ENCODE results near the gene GPX2.
A peak's percentile ranks its signal among the peaks of the same experiment; 100 is the strongest.
"Not testable (repeated sequence)": the region's sequence is repeated elsewhere in the genome, so short reads cannot be mapped to it uniquely, and the experiment has no call there.

Gene GPX2

DNA sequence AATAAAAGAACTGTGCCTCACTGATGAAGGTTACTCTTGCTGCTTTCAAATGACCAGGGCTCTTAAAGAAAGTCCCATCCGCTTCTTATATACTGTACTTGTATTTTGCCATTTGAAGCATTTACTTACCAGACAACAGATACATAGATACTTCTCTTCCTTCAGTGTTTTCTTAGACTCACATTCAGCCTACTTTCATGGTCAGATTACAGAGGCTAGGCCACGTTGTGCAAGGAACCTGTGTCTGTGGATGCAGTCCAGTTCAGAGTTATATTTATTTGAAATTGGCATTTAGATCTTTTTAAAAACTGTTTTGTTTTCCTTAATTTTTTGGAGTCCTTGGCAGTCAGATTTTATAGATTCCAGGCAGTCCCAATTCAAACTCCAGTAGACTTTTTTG lies 22.1 kb downstream of the GPX2 start:
- no peak for DNase-seq (ENCODE audit: insufficient read length)
- TF ChIP-seq POLR2AphosphoS5 (IDR thresholded peaks at IDR 0.05; ENCODE audit: low read depth, low read length) (no peak), TAF1 (IDR thresholded peaks at IDR 0.05; ENCODE audit: borderline replicate concordance, low read depth, low read length) (no peak), POLR2A (IDR thresholded peaks at IDR 0.05; ENCODE audit: low read depth, low read length) (no peak)
- no peak for FAIRE-seq

DNA sequence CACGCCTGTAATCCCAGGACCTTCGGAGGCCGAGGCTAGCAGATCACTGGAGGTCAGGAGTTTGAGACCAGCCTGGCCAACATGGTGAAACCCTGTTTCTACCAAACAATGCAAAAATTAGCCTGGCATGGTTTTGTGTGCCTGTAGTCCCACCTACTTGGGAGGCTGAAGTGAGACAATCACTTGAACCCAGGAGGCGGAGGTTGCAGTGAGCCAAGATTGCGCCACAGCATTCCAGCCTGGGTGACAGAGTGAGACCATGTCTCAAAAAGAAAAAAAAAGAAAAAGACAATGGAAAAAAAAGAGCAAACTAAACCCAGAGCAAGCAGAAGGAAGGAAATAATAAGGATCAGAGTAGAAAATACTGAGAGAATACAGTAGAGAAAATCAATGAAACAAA lies 22.9 kb downstream of the GPX2 start:
- FAIRE-seq (no peak), DNase-seq (ENCODE audit: insufficient read length) (no peak)
- TF ChIP-seq POLR2A (IDR thresholded peaks at IDR 0.05; ENCODE audit: low read depth, low read length) (no peak), POLR2AphosphoS5 (IDR thresholded peaks at IDR 0.05; ENCODE audit: low read depth, low read length) (no peak), TAF1 (IDR thresholded peaks at IDR 0.05; ENCODE audit: borderline replicate concordance, low read depth, low read length) (no peak)

DNA sequence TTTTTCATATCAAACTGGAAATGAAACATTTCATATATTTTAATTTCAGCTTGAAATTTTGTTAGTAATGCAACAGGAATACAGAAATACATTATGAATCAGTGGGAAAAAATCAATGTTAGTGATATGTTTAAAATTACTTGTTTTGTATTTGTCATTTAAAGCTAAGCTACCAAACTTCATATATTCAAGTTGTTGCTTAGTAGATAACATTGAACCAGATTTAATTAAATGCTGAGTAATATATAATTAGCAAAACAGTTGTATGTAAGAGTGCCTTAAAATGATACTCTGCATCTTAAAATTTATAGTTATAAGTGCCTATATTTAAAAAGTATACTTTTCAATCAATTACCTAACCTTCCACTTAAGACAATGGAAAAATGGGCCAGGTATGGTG lies 23.3 kb downstream of the GPX2 start:
- no peak for FAIRE-seq
- TF ChIP-seq POLR2A (IDR thresholded peaks at IDR 0.05; ENCODE audit: low read depth, low read length) (no peak), POLR2AphosphoS5 (IDR thresholded peaks at IDR 0.05; ENCODE audit: low read depth, low read length) (no peak), TAF1 (IDR thresholded peaks at IDR 0.05; ENCODE audit: borderline replicate concordance, low read depth, low read length) (no peak)
- no peak for DNase-seq (ENCODE audit: insufficient read length)

DNA sequence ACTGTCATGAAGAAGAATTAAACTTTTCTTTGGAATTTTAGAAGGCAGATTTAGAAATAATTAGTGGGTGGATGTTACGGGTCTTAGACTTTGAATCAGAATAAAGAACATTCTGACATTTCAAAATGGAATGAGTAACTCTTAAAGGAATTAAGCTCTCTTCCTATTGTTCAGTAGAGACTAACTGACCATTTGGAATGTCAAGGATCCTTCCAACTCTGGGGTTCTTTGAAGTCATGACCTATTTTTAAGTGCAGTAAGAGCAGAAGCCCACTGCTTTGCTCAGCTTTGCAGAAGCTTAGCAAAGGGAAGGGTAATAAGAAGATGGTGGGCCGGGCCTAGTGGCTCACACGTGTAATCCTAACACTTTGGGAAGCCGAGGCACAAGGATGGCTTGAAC lies 24.3 kb downstream of the GPX2 start:
- FAIRE-seq (no peak), DNase-seq (ENCODE audit: insufficient read length) (no peak)
- TF ChIP-seq TAF1 (IDR thresholded peaks at IDR 0.05; ENCODE audit: borderline replicate concordance, low read depth, low read length), result no peak
- TF ChIP-seq POLR2A (IDR thresholded peaks at IDR 0.05; ENCODE audit: low read depth, low read length), result no peak
- TF ChIP-seq POLR2AphosphoS5 (IDR thresholded peaks at IDR 0.05; ENCODE audit: low read depth, low read length), result no peak

DNA sequence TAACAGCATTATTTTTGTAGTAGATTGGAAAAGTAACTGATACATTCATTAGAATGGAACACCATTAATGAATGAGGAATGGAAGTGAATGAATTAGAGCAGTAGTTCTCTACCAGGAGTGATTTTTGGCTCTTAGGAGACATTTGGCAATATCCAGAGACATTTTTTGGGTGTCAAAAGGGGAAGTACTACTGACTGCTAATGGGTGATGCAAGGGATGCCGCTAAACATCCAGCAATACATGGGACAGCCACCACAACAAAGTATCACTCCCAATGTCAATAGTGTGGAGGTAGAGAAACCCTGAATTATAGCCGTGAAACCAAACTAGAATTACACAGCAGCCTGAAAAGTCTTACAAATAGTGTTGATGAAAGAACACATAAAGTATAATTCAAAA lies 26.7 kb downstream of the GPX2 start:
- DNase-seq (ENCODE audit: insufficient read length) (no peak), FAIRE-seq (no peak)
- TF ChIP-seq POLR2A (IDR thresholded peaks at IDR 0.05; ENCODE audit: low read depth, low read length) (no peak), TAF1 (IDR thresholded peaks at IDR 0.05; ENCODE audit: borderline replicate concordance, low read depth, low read length) (no peak), POLR2AphosphoS5 (IDR thresholded peaks at IDR 0.05; ENCODE audit: low read depth, low read length) (no peak)

DNA sequence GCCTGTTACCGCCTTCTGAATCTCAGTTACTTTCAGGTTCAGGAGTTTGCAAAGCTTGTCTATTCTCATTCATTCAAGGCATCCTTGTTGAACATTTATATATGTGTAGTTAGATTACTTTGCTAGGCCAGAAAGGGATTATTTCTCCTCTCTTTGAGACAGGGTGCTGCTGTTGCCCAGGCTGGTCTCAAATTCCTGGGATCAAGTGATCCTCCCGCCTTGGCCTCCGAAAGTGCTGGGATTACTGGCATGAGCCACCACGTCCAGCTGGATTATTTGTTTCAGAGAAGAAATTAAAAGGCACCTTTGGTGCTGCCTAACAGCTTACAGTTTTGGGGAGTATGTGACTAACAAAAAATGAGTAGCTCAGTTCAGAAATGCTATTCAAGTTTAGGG lies 27.5 kb downstream of the GPX2 start:
- DNase-seq (ENCODE audit: insufficient read length) (no peak), FAIRE-seq (peak; percentile 54)
- TF ChIP-seq TAF1 (IDR thresholded peaks at IDR 0.05; ENCODE audit: borderline replicate concordance, low read depth, low read length), result no peak
- no peak for TF ChIP-seq POLR2A (IDR thresholded peaks at IDR 0.05; ENCODE audit: low read depth, low read length)
- TF ChIP-seq POLR2AphosphoS5 (IDR thresholded peaks at IDR 0.05; ENCODE audit: low read depth, low read length), result no peak

DNA sequence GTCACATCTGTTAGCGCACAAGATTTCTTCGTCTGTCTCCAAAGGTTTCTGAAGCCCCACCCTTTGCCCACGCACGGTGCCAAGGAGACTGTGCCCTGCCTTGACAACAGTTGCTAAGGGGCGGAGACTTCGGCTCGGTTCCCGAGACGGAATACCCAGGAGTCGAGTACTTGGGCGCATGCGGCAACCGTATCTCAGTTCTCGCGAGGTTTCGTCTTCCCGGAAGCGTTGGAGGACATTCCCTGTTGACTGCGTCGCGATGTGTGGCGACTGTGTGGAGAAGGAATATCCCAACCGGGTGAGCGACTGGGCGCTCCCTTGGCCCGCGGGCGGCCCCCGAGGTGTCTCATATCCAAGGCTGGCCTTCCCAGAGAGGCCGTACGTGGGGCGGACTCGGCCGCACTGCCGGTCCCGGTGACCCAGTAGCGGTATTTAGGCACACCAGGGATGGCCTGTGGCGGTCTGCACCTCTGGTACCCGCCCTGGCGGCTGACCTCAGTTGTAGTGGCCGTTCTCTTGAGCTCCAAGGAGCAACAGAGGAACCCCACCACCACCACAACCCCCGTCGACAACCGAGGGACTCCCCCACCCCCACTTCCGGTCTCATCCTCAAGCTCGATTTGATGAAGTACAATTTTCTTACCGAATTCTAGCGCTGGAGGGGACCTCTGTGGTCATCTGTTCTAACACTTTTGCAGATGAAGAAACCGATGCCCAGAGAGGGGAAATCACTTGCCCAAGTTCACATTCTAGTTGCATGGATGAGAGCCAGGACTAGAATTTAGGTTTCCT lies 28.1 kb downstream of the GPX2 start, which contains the start of gene CHURC1:
CHURC1 (plus strand) TSS at position 219 of the 792 bp plus-strand sequence; CDS start at position 260, 41 bp downstream.
- TF ChIP-seq POLR2AphosphoS5 (IDR thresholded peaks at IDR 0.05; ENCODE audit: low read depth, low read length) (peak; percentile 97), TAF1 (IDR thresholded peaks at IDR 0.05; ENCODE audit: borderline replicate concordance, low read depth, low read length) (peak; percentile 81), POLR2A (IDR thresholded peaks at IDR 0.05; ENCODE audit: low read depth, low read length) (peak; percentile 94)
- peak; percentile 68 for DNase-seq (ENCODE audit: insufficient read length)
- peak; percentile 98 for FAIRE-seq

DNA sequence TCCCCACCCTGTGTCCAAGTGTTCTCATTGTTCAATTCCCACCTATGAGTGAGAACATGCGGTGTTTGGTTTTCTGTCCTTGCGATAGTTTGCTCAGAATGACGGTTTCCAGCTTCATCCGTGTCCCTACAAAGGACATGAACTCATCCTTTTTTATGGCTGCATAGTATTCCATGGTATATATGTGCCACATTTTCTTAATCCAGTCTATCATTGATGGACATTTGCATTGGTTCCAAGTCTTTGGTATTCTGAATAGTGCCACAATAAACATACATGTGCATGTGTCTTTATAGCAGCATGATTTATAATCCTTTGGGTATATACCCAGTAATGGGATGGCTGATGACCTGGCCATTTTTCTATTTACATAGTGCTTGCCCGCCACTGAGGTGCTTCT lies 29.1 kb downstream of the GPX2 start:
- not testable (repeated sequence) for FAIRE-seq; DNase-seq (ENCODE audit: insufficient read length)

DNA sequence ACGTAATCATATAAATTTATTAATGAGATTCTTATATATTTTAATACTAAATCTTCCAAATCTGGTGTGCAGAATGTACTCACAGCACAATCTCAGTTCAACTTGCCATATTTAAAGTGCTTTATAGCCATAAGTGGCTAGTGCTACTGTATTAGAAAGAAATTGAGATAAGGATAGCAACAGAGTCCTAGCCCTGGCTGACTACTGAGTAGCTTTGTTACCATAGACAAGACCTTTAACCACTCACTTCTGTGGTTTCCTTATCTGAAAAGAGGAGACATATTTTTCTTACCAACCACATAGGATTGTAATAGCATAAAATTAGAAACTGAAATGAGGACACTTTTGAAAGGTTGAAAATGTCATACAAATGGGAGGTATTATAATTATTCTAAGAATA lies 30.3 kb downstream of the GPX2 start:
- TF ChIP-seq POLR2A (IDR thresholded peaks at IDR 0.05; ENCODE audit: low read depth, low read length) (no peak), TAF1 (IDR thresholded peaks at IDR 0.05; ENCODE audit: borderline replicate concordance, low read depth, low read length) (no peak), POLR2AphosphoS5 (IDR thresholded peaks at IDR 0.05; ENCODE audit: low read depth, low read length) (no peak)
- DNase-seq (ENCODE audit: insufficient read length), result no peak
- no peak for FAIRE-seq

DNA sequence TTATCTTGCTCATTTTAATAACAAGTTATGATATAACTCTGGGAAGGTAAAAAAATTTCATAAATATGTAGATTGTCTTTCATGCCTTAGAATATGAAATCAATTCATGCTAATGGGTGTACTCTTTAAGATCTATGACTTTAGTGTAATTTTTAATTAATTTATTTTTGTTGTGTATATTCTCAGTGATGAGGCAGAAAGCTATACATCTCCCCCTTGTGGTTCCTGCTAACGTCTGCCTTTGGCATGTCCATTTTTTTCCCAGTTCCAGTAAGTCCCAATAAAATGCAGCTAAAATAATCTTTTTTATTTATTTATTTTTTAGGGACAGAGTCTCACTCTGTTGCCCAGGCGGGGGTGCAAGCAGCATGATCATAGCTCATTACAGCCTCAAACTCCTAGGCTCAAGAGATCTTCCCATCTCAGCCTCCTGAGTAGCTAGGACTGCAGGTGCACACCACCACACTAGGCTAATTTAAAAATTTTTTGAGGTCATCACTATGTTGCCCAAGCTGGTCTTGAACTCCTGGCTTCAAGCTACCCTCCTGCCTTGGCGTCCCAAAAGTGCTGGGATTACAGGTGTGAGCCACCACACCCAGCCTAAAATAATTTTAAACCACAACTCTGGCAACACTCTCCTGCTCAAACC lies 31.6 kb downstream of the GPX2 start:
- TF ChIP-seq POLR2AphosphoS5 (IDR thresholded peaks at IDR 0.05; ENCODE audit: low read depth, low read length) (no peak), POLR2A (IDR thresholded peaks at IDR 0.05; ENCODE audit: low read depth, low read length) (no peak)
- FAIRE-seq (no peak), DNase-seq (ENCODE audit: insufficient read length) (no peak)

DNA sequence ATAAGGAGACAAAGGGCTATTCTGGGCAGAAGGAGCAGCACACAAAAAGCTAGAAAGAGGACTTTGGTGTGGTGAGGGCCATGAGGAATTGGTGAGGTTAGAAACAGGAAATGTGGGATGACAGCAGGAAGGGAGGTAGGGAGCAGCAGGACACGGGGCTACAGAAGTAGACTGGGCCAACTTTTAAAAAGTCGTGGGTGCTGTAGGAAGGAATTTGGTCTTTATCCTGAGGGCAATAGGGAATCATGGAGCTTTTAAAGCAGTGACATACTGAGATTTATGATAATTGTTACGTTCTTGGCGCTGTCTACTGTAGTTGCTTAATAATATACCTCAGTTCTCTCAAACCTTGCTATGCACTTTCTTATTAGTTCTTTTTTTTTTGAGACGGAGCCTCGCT lies 36.5 kb downstream of the GPX2 start:
- TF ChIP-seq POLR2A (IDR thresholded peaks at IDR 0.05; ENCODE audit: low read depth, low read length) (no peak), POLR2AphosphoS5 (IDR thresholded peaks at IDR 0.05; ENCODE audit: low read depth, low read length) (no peak), TAF1 (IDR thresholded peaks at IDR 0.05; ENCODE audit: borderline replicate concordance, low read depth, low read length) (no peak)
- no peak for FAIRE-seq
- no peak for DNase-seq (ENCODE audit: insufficient read length)

DNA sequence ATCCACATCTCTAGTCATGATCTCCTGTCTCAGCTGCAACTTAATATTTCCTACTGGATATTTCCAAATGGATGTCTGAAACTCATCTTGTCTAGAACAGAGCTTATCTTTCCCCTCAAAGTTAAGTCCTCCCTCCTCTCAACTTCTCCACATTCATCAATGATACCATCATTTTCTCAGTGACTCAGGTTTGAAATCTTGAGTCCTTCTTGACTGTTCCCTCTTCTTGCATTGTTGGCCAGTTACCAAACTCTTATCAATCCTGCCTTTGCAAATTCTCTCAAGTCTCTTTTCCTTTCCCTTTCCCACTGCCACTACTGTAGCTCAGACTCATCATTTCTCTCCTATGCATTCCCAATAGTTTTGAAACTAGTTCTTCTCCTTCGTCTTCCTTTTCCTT lies 42.6 kb downstream of the GPX2 start:
- DNase-seq (ENCODE audit: insufficient read length) (no peak), FAIRE-seq (no peak)
- no peak for TF ChIP-seq POLR2AphosphoS5 (IDR thresholded peaks at IDR 0.05; ENCODE audit: low read depth, low read length)
- no peak for TF ChIP-seq POLR2A (IDR thresholded peaks at IDR 0.05; ENCODE audit: low read depth, low read length)
- no peak for TF ChIP-seq TAF1 (IDR thresholded peaks at IDR 0.05; ENCODE audit: borderline replicate concordance, low read depth, low read length)

Data from GM12892 (cell line).